GM19467 (cell line): ENCODE results near the gene MAML1.
A peak's percentile ranks its signal among the peaks of the same experiment; 100 is the strongest.
"Not testable (repeated sequence)": the region's sequence is repeated elsewhere in the genome, so short reads cannot be mapped to it uniquely, and the experiment has no call there.

Experiments
- ATAC-seq: cut with Tn5 transposase; IDR thresholded peaks from one replicate; pipeline ENCODE4 v1.9.1; 2021; ENCODE audit warnings: mild to moderate bottlenecking, moderate library complexity; ENCODE audit not compliant: unreplicated experiment

The MAML1 gene

GRCh38 chr5:179732918-179733771 is 523 bp downstream of the MAML1 start:
- peak; percentile 31 for ATAC-seq

GRCh38 chr5:179733772-179734126 is 1.1 kb downstream of the MAML1 start:
- ATAC-seq: no peak

DNA sequence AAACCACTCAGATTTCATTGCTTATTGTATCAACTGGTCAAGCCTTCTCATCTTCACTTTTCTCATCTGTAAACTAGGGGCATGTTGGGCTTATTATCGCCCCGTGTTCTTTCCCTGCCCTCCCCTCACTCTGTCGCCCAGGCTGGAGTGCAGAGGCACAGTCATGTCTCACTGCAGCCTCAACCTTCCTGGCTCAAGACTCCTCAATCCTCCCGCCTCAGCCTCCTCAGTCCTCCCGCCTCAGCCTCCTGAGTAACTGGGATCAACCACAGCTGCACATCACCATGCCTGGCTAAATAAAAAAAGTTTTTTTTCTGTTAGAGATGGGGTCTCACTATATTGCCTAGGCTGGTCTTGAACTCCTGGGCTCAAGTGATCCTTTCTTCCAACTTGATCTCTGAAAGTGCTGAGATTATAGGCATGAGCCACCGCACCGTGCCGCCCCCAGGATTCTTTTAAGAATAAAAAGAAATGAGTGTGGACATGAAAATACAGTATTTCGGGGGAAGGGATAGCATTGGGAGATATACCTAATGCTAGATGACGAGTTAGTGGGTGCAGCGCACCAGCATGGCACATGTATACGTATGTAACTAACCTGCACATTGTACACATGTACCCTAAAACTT is 2.0 kb downstream of the MAML1 start:
- no peak for ATAC-seq

- ATAC-seq: no peak
These were observed 6.1 kb downstream of the MAML1 start for GRCh38 chr5:179738742-179739141.

- not testable (repeated sequence) for ATAC-seq
These were observed 11.5 kb downstream of the MAML1 start for GRCh38 chr5:179744106-179744505.

GRCh38 chr5:179746872-179747271 is 14.2 kb downstream of the MAML1 start:
- no peak for ATAC-seq

- ATAC-seq: no peak
These were observed 15.2 kb downstream of the MAML1 start for GRCh38 chr5:179747811-179748210.

DNA sequence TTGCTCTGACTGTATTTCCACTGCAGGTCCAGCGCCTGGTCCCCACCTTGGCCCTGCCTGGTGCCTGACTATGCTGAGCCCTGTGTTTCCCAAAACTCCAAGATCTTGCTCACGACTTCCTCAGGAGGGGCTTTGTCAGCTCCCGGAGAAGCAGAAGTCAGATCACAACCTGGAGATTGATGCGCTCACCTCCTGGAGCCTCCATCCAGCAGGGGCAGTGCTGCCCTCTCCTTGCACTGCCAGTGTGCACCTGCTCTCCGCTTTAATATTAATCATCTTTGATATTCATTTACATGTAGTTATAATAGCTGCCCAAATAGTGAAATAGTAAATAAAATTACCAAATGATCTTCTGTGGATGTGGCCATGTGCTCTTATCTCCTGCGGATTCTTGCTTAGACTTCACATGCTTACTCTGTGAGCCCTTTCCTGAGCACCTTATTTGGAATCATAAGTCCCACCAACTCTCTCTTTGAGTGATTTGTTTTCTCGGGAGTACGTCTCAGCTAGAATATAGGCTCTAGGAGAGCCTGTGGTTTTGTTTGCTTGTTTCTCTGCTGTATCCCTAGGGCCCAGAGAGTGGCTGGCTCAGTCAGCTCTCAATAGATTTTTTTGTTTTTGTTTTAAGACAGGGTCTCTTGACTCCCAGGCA is 17.4 kb downstream of the MAML1 start:
- no peak for ATAC-seq

- ATAC-seq: no peak
These were observed 21.3 kb downstream of the MAML1 start for GRCh38 chr5:179753971-179754370.

- ATAC-seq: no peak
These were observed 22.4 kb downstream of the MAML1 start for GRCh38 chr5:179755022-179755421.

- ATAC-seq: no peak
These were observed 26.3 kb downstream of the MAML1 start for GRCh38 chr5:179758955-179759354.

DNA sequence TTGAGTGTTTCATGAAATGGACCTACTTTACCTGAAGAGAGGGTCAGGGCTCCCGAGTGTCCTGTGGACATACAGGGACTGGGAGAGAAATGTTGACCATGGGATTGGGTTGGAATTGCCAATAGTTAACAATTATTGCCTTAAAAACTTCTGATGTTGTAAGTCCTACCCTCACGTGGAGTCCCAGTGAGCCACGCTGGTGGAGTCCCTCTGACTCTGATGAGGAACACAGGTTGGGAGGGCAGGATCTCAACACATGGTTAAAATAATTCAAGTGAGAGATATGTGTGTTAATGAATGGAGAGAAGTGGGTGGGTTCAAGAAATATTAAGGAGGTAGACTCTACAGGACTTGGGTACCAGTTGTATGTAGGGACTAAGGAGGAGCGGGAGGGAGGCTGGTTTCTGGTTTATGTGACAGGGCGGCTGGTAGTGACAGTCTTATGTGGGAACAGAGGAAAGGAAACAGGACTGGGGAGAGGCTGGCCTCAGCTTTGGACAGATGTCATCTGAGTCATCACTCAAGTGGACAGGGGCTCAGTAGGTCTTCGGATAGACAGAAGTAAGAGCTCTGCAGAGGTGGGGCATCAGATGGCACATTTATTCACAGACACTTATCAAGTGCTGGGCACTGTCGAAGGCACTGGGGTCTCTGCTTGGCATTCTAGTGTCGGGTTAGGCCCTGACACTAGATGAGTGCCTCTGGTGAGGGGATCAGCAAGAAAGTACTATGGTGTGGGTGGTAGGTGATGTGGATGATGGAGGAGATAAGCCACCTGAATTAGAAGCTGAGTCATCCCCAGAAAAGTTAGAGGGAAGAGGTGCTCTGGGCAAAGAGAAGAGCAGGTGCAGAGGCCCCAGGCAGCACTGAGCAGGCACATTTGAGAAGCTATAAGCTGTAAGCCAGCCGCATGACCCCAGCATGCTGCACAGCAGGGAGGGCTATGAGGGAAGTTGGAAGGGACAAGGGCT is 27.2 kb downstream of the MAML1 start:
- ATAC-seq: no peak

DNA sequence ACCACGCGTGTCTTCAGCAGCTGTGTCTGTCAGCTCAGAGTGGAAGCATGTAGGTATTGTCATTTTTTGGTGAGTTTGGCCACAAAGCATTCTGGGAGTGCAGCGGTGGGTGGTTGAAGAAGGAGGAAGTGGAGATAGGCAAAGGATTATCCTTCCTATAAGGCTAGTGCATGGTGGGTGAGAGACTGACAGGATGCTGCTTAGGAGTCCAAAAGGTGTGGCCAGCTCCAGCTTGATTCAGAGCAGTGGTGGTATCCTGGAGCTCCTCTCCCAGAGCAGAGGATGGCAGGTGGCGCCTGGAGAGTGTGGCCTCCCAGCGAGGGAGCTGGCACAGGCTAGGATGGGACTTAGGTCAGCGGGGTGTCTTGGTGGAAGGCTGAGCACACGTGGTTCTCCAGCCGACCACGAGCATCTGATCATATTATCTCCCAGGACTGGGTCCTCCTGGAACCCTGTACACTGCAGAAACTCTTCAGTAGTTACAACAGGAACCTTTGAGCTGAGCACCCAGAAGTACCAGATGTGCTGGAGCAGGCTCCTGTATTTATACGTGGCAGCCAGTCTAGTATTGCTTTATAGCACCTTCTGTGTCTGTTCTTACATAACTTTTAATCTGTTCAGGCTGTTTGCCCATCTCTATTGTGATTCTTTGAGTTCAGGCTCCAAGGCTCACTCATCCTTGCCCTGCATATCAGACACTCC is 29.6 kb downstream of the MAML1 start:
- no peak for ATAC-seq

GRCh38 chr5:179762781-179763176 is 30.2 kb downstream of the MAML1 start:
- no peak for ATAC-seq

- ATAC-seq: peak; percentile 44
These were observed 30.8 kb downstream of the MAML1 start for GRCh38 chr5:179763215-179763945.

- no peak for ATAC-seq
These were observed 31.4 kb downstream of the MAML1 start for GRCh38 chr5:179764056-179764455.

- no peak for ATAC-seq
These were observed 32.8 kb downstream of the MAML1 start for GRCh38 chr5:179765400-179765799.

- ATAC-seq: no peak
These were observed 33.6 kb downstream of the MAML1 start for GRCh38 chr5:179766021-179766725.
